Kidney (tissue), 14 donors: ENCODE measurements around the gene COPZ1. TPM values are rescaled to one million over a fixed set of nuclear protein-coding genes. Genes with fewer than 3 reads are reported as not detected.
A peak's percentile ranks its signal among the peaks of the same experiment; 100 is the strongest.

ENCODE experiments used
- DNase-seq, 5 donors: peaks; one replicate each; pipeline ENCODE4 v3.0.0-alpha.2; 2013 to 2020
- FAIRE-seq: peaks from 2 replicates; lab custom pipeline; 2012; peaks lifted over from hg19 to GRCh38; lab: Jason Lieb, UNC
- H3K27ac ChIP-seq, 2 donors: one replicate each; pipeline ENCODE4 v1.7.0; 2013; ENCODE audit warnings: low read depth in 2 of 2, low read length in 2 of 2, inconsistent platforms in 1 of 2
- H3K27me3 ChIP-seq: one replicate; pipeline ENCODE4 v1.7.1; 2013; ENCODE audit warnings: low read length, inconsistent platforms; ENCODE audit not compliant: control insufficient read depth, insufficient read depth
- H3K36me3 ChIP-seq, 3 donors: one replicate each; pipeline versions ENCODE4 v1.7.0 to v1.7.1; 2013; ENCODE audit warnings: low read length in 3 of 3, control low read depth in 1 of 3, inconsistent platforms in 1 of 3; ENCODE audit not compliant: insufficient read depth in 3 of 3, control insufficient read depth in 2 of 3
- H3K4me1 ChIP-seq, 3 donors: one replicate each; pipeline versions ENCODE4 v1.7.0 to v1.7.1; 2013; ENCODE audit warnings: low read length in 3 of 3, inconsistent platforms in 1 of 3, low read depth in 1 of 3; ENCODE audit not compliant: control insufficient read depth in 2 of 3, insufficient read depth in 2 of 3
- H3K4me3 ChIP-seq, 3 donors: one replicate each; pipeline versions ENCODE4 v1.7.0 to v1.8.1; 2013; ENCODE audit warnings: low read length in 3 of 3, control low read depth in 1 of 3, inconsistent platforms in 1 of 3
- H3K9ac ChIP-seq, 3 donors: one replicate each; pipeline versions ENCODE4 v1.7.0 to v1.7.1; 2013; ENCODE audit warnings: low read length in 3 of 3, control low read depth in 1 of 3, inconsistent platforms in 1 of 3
- H3K9me3 ChIP-seq, 3 donors: one replicate each; pipeline versions ENCODE4 v1.7.0 to v1.7.1; 2013; ENCODE audit warnings: low read length in 3 of 3, control low read depth in 1 of 3, inconsistent platforms in 1 of 3; ENCODE audit not compliant: control insufficient read depth in 2 of 3, insufficient read depth in 1 of 3
- intact Hi-C: fragments of 100-400 bp; cut with DNase I; formaldehyde crosslinking; loops from one replicate; pipeline ENCODE4 v1.11.1; 2022
- polyA plus RNA-seq: library from polyadenylated mRNA; stranded (reverse); fragments of 350-450 nt; fragmentation: Illumina TruSeq; extraction: RNeasy Lipid Tissue Mini Kit (QIAGEN cat#74804); gene quantifications from one replicate; pipeline ENCODE4 v1.2.3, GENCODE V29; 2014; ENCODE audit warnings: low read depth, low replicate concordance; ENCODE audit not compliant: insufficient read depth
- total RNA-seq: library from RNA; stranded (reverse); fragmentation: NEBNext Ultra II Directional; extraction: Animal tissue kit (Norgen Biotek cat#: 25700); gene quantifications from one replicate; pipeline ENCODE4 v1.2.1, GENCODE V29; 2021
- TF ChIP-seq, protein P1 (sequence below): IDR thresholded peaks from 3 replicates; pipeline ENCODE4 v1.5.1; 2012; ENCODE audit warnings: mild to moderate bottlenecking, moderate library complexity, borderline replicate concordance; ENCODE audit not compliant: insufficient read depth; ENCODE audit errors: extremely low read depth
- donor health status: control.
- donor health status: control.
- donor health status: control.
- donor health status: control.
- donor health status: control.
- donor health status: DM: yes; HTN: yes; CAD: no.
- donor health status: Normal renal cell carcinoma (clear cell type).

The COPZ1 gene
- total and polyA plus RNA-seq, 2 donors from 2014 or later, result 141 to 181 TPM

DNA sequence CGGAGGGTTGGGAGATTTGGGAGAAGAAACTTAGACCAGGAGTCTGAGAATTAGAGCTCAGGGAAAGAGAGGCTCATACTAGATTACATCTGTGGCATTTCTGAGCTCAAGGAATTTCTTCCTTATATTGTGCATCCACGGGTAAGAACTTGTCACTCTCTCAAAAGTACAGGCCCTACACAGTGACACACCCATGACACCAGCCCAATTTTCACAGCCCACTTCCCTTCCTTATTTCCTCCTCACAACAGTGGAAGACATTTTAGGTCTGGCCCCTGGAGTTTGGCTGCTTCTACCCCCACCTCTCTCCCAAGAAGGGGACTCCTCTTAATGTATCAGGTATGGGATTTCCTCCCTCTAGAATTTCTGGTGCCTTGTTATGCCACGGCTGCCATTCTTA lies 68.8 kb downstream of the COPZ1 start:
- Histone ChIP-seq H3K4me1 (peaks cover 0 to 4% (median 0%) of the 10 kb centered on the region in 3 donors), H3K9ac (no peak overlapping the region), H3K9me3 (no peaks in the 10 kb centered on the region), H3K27ac (no peak overlapping the region), H3K36me3 (peaks cover 0 to 3% (median 2%) of the 10 kb centered on the region in 3 donors), H3K4me3 (no peak overlapping the region), H3K27me3 (no peaks in the 10 kb centered on the region)
- peak in 1 of 5 donors; percentile 8 for DNase-seq
- no peak for FAIRE-seq
- TF ChIP-seq, protein P1, sequence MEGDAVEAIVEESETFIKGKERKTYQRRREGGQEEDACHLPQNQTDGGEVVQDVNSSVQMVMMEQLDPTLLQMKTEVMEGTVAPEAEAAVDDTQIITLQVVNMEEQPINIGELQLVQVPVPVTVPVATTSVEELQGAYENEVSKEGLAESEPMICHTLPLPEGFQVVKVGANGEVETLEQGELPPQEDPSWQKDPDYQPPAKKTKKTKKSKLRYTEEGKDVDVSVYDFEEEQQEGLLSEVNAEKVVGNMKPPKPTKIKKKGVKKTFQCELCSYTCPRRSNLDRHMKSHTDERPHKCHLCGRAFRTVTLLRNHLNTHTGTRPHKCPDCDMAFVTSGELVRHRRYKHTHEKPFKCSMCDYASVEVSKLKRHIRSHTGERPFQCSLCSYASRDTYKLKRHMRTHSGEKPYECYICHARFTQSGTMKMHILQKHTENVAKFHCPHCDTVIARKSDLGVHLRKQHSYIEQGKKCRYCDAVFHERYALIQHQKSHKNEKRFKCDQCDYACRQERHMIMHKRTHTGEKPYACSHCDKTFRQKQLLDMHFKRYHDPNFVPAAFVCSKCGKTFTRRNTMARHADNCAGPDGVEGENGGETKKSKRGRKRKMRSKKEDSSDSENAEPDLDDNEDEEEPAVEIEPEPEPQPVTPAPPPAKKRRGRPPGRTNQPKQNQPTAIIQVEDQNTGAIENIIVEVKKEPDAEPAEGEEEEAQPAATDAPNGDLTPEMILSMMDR, result no peak
- intact Hi-C loops, result no loop called here

DNA sequence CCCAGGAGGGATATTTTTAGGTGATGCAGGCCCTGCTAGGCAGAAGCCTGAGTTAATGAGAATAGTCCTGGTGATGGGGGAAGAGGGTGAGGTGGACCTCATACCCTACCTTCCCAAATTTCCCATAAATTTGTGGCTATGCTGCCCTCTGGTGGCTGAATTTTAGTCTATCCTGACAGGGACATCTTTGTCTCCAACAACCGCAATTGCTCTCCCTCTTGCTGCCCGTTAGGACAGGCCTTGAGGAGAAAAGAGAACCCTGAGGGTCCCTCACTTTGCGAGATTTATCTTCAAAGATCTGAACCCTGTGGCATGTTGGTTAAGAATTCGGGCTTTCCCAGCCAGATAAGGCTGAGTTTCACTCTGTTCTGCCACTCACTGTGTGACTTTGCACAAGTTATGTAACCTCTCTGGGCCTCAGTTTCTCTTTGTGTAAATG lies 69.4 kb downstream of the COPZ1 start:
- no peak overlapping the region for H3K4me3 ChIP-seq
- H3K4me1 ChIP-seq, result peaks cover 0 to 4% (median 0%) of the 10 kb centered on the region in 3 donors
- no peak overlapping the region for H3K27ac ChIP-seq
- intact Hi-C loops, result no loop called here
- no peaks in the 10 kb centered on the region for H3K27me3 ChIP-seq
- no peaks in the 10 kb centered on the region for H3K9me3 ChIP-seq
- no peak overlapping the region for H3K9ac ChIP-seq
- peaks cover 0 to 3% (median 2%) of the 10 kb centered on the region in 3 donors for H3K36me3 ChIP-seq
- TF ChIP-seq, protein P1, result peak; percentile 62
- FAIRE-seq (no peak), DNase-seq (peak in 3 of 5 donors; percentile 18 to 60 (median 48))

- H3K9ac ChIP-seq, result no peak overlapping the region
- TF ChIP-seq, protein P1, result no peak
- H3K27ac ChIP-seq, result no peak overlapping the region
- no peaks in the 10 kb centered on the region for H3K27me3 ChIP-seq
- peaks cover 0 to 4% (median 0%) of the 10 kb centered on the region in 3 donors for H3K4me1 ChIP-seq
- no peak overlapping the region for H3K4me3 ChIP-seq
- peaks cover 0 to 3% (median 2%) of the 10 kb centered on the region in 3 donors for H3K36me3 ChIP-seq
- no peak for DNase-seq
- no peaks in the 10 kb centered on the region for H3K9me3 ChIP-seq
- no peak for FAIRE-seq
- intact Hi-C loops, result no loop called here
Observed at GRCh38 chr12:54394986-54395385, 70.1 kb downstream of the COPZ1 start.

GRCh38 chr12:54395545-54395944 lies 70.6 kb downstream of the COPZ1 start:
- Histone ChIP-seq H3K9me3 (no peaks in the 10 kb centered on the region), H3K9ac (no peak overlapping the region), H3K36me3 (peaks cover 0 to 3% (median 2%) of the 10 kb centered on the region in 3 donors), H3K27ac (no peak overlapping the region), H3K27me3 (no peaks in the 10 kb centered on the region), H3K4me3 (no peak overlapping the region), H3K4me1 (peaks cover 0 to 4% (median 0%) of the 10 kb centered on the region in 3 donors)
- intact Hi-C loops, result no loop called here
- no peak for FAIRE-seq
- TF ChIP-seq, protein P1, result no peak
- DNase-seq, result peak in 1 of 5 donors; percentile 22
